Caco-2 (cell line): ENCODE measurements around the gene KLB. TPM values are rescaled to one million over a fixed set of nuclear protein-coding genes. Genes with fewer than 3 reads are reported as not detected.
A peak's percentile ranks its signal among the peaks of the same experiment; 100 is the strongest.
"Not testable (repeated sequence)": the region's sequence is repeated elsewhere in the genome, so short reads cannot be mapped to it uniquely, and the experiment has no call there.

ENCODE experiments used
- BruUV-seq: library from RNA; stranded (reverse); fragments of 400-500 nt; replicated peaks from 2 replicates; lab custom pipeline; 2021; lab: Mats Ljungman, UMichigan
- CTCF ChIA-PET: fragments of 300-600 bp; sonication (Branson Sonifier 250); formaldehyde crosslinking; loops from one replicate; lab custom pipeline; 2022; ENCODE audit warnings: antibody characterized with exemption; lab: Charles Lee
- POLR2A ChIA-PET: fragments of 300-600 bp; sonication (Branson Sonifier 250); formaldehyde crosslinking; loops from one replicate; lab custom pipeline; 2022; ENCODE audit warnings: antibody characterized with exemption; lab: Charles Lee
- DNase-seq, 2 experiments: peaks; one replicate each; pipeline versions ENCODE4 v3.0.0 to v3.0.0-alpha.2; 2020 to 2022
- H3K27me3 ChIP-seq: replicated peaks from 2 replicates; pipeline ENCODE4 v1.6.0; 2011; ENCODE audit warnings: low read length; ENCODE audit not compliant: control insufficient read depth, insufficient read depth
- H3K36me3 ChIP-seq: 2 replicates; pipeline ENCODE4 v1.5.1; 2011; ENCODE audit warnings: low read length; ENCODE audit not compliant: control insufficient read depth, insufficient read depth
- H3K4me1 ChIP-seq: fragments of 250-450 bp; sonication (Bioruptor Pico); 2 replicates; pipeline ENCODE4 v1.5.1; 2020; ENCODE audit warnings: mild to moderate bottlenecking
- H3K4me3 ChIP-seq: 2 replicates; pipeline ENCODE4 v1.5.1; 2011; ENCODE audit warnings: low read depth, mild to moderate bottlenecking, control low read depth, low read length
- H3K9me3 ChIP-seq: fragments of 250-450 bp; sonication (Bioruptor Pico); 2 replicates; pipeline ENCODE4 v1.5.1; 2020; ENCODE audit warnings: mild to moderate bottlenecking, moderate library complexity
- H3K27ac Mint-ChIP-seq: one replicate; pipeline ENCODE4 v1.8.0; 2022; ENCODE audit warnings: mixed read lengths; ENCODE audit not compliant: unreplicated experiment
- H3K27me3 Mint-ChIP-seq: one replicate; pipeline ENCODE4 v1.8.0; 2022; ENCODE audit warnings: mixed read lengths; ENCODE audit not compliant: insufficient read depth, unreplicated experiment
- H3K36me3 Mint-ChIP-seq: one replicate; pipeline ENCODE4 v1.8.0; 2022; ENCODE audit warnings: mild to moderate bottlenecking, mixed read lengths; ENCODE audit not compliant: insufficient read depth, unreplicated experiment
- H3K4me1 Mint-ChIP-seq: one replicate; pipeline ENCODE4 v1.8.0; 2022; ENCODE audit warnings: low read depth, mixed read lengths; ENCODE audit not compliant: unreplicated experiment
- H3K4me3 Mint-ChIP-seq: one replicate; pipeline ENCODE4 v1.8.0; 2022; ENCODE audit warnings: mild to moderate bottlenecking, moderate library complexity, mixed read lengths; ENCODE audit not compliant: unreplicated experiment
- H3K9me3 Mint-ChIP-seq: one replicate; pipeline ENCODE4 v1.8.0; 2022; ENCODE audit warnings: mixed read lengths; ENCODE audit not compliant: unreplicated experiment
- intact Hi-C: fragments of 100-400 bp; cut with micrococcal nuclease; formaldehyde crosslinking; loops from one replicate; pipeline ENCODE4 v1.10.0; 2022; ENCODE audit not compliant: unreplicated experiment
- total RNA-seq: library from RNA; stranded (reverse); gene quantifications from 2 replicates; pipeline ENCODE4 v1.2.3, GENCODE V29; 2022
- TF ChIP-seq, protein P1 (sequence below), 2 experiments: fragments of 200-600 bp in 1 of 2; IDR thresholded peaks; 1 replicate in 1 of 2; 2 replicates in 1 of 2; pipeline versions ENCODE4 v1.5.1 to v1.8.0; 2011 to 2022; ENCODE audit warnings: antibody characterized with exemption in 1 of 2, control low read depth in 1 of 2, inconsistent platforms in 1 of 2, low read depth in 1 of 2, low read length in 1 of 2, mild to moderate bottlenecking in 1 of 2, moderate library complexity in 1 of 2; ENCODE audit not compliant: insufficient read depth in 1 of 2, severe bottlenecking in 1 of 2, unreplicated experiment in 1 of 2

KLB gene
- total RNA-seq, 1 experiment from 2014 or later = 2.2 TPM

DNA sequence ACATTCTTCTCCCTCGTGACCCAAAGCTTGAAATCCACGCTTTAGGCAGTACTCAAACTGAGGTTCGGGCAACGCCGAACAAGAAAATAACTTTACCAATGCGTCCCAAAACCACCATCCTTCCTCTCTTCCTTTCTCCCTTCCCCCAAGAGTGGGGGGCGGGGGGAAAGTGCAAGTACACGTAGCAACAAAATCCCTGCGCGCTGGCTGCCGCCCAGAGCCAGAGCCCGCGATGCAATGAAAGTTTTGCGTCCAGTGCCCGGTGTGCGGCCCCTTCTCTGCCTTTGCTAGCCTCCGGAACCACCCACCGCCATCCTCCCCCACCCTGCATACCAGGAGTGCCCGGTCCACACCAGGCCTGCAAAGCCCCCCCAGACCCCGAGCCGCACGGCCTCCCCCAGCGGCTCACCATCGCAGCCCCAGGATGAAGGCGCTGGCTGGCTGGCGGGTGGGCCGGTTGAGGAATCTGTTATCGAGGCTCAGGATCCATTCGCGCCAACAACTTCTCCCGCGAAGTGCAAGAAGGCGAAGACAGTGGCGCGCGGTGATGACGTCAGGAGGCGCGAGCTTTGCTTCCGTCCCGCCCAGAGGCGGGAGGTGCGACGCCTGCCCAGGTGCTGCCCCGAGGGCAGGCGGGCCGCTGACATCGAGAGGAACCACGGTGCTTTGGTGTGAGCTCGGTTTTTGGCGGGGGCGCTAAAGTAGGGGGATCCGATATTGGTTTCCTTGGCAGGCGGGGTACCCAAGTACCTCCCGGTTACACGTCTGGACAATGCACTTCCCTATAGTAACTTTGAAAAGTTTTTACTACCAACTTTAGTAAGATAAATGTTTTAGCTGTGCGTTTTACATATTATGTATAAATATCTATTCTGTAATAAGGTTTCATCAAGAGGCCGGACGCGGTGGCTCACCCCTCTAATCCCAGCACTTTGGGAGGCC is 40.6 kb upstream of the KLB start, which contains the start of gene RFC1:
Gene RFC1 (minus strand): TSS at position 533 of the 942 bp plus-strand sequence. CDS start 121 bp downstream, at position 412.
- DNase-seq = peak; percentile 95
- intact Hi-C loops = loop anchor here (2.0 to 5.0 kb wide), 5 partner anchors 41 to 183 kb away; partner anchors contain the start of genes KLB and WDR19
- Mint-ChIP-seq H3K27me3 (no peaks in the 10 kb centered on the region), H3K4me3 (peak within 1 kb of the TSS; percentile 96), H3K9me3 (no peaks in the 10 kb centered on the region), H3K36me3 (peaks cover 23% of the 10 kb centered on the region), H3K27ac (peak within 1 kb of the TSS; percentile 98), H3K4me1 (peaks cover 13% of the 10 kb centered on the region)
- Histone ChIP-seq H3K27me3 (no peaks in the 10 kb centered on the region), H3K4me3 (peak within 1 kb of the TSS; percentile 88), H3K36me3 (no peaks in the 10 kb centered on the region), H3K4me1 (peaks cover 4% of the 10 kb centered on the region; the same call in 1 of the 2 replicates), H3K9me3 (peaks cover 4% of the 10 kb centered on the region)
- TF ChIP-seq, protein P1, sequence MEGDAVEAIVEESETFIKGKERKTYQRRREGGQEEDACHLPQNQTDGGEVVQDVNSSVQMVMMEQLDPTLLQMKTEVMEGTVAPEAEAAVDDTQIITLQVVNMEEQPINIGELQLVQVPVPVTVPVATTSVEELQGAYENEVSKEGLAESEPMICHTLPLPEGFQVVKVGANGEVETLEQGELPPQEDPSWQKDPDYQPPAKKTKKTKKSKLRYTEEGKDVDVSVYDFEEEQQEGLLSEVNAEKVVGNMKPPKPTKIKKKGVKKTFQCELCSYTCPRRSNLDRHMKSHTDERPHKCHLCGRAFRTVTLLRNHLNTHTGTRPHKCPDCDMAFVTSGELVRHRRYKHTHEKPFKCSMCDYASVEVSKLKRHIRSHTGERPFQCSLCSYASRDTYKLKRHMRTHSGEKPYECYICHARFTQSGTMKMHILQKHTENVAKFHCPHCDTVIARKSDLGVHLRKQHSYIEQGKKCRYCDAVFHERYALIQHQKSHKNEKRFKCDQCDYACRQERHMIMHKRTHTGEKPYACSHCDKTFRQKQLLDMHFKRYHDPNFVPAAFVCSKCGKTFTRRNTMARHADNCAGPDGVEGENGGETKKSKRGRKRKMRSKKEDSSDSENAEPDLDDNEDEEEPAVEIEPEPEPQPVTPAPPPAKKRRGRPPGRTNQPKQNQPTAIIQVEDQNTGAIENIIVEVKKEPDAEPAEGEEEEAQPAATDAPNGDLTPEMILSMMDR (IDR thresholded peaks at IDR 0.05; ENCODE audit: insufficient read depth in 1 of 2, low read depth in 1 of 2, low read length in 1 of 2, severe bottlenecking in 1 of 2, unreplicated experiment in 1 of 2) = no peak
- POLR2A ChIA-PET = interaction anchor here (0.6 to 1.8 kb wide), 10 partner anchors 18 to 690 kb away, joined by 3 to 15 read pairs (median 4); partner anchors contain the start of genes KLB, LIAS, RPL9 and UGDH
- no TSS peak for BruUV-seq
- CTCF ChIA-PET = interaction anchor here (0.7 to 1.8 kb wide), 6 partner anchors 8 to 184 kb away, joined by 3 to 10 read pairs (median 4); partner anchors contain the start of genes KLB and WDR19

DNA sequence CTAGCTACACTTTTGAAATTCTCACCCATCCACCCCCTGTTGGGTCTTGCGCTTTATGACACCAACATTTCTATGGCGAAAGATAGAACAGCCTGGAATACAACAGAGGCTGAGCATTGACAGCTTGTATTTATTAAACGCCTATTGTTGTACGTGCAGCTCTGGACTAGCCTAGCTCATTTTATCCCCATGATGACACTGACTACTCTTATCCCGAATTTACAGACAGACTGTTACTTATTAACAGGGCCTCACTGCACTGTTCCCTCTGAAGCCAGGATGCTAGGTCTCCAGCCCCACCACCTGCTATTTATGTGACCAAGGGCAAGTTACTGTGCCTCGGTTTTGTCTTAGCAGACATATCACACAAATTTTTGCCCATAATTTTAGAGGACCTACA is 39.6 kb upstream of the KLB start:
- H3K4me1 ChIP-seq = peaks cover 4% of the 10 kb centered on the region; the same call in 1 of the 2 replicates
- no peaks in the 10 kb centered on the region for H3K27me3 Mint-ChIP-seq
- peaks cover 11% of the 10 kb centered on the region for H3K9me3 ChIP-seq
- no TSS peak for BruUV-seq
- H3K36me3 ChIP-seq = no peaks in the 10 kb centered on the region
- H3K36me3 Mint-ChIP-seq = peaks cover 23% of the 10 kb centered on the region
- DNase-seq = peak; percentile 34 to 47
- ChIA-PET POLR2A (interaction anchor here (1.1 to 1.8 kb wide), 6 partner anchors 19 to 92 kb away, joined by 4 to 15 read pairs (median 10); partner anchors contain the start of genes KLB, LIAS and RPL9), CTCF (interaction anchor here (0.6 to 1.8 kb wide), 5 partner anchors 9 to 608 kb away, joined by 3 to 10 read pairs (median 3); no protein-coding TSS in a partner anchor)
- peak overlapping the region; percentile 96 for H3K4me3 Mint-ChIP-seq
- peaks cover 13% of the 10 kb centered on the region for H3K4me1 Mint-ChIP-seq
- no peaks in the 10 kb centered on the region for H3K27me3 ChIP-seq
- H3K27ac Mint-ChIP-seq = peak overlapping the region; percentile 98
- TF ChIP-seq, protein P1 (IDR thresholded peaks at IDR 0.05; ENCODE audit: insufficient read depth in 1 of 2, low read depth in 1 of 2, low read length in 1 of 2, severe bottlenecking in 1 of 2, unreplicated experiment in 1 of 2) = no peak
- peaks cover 9% of the 10 kb centered on the region for H3K9me3 Mint-ChIP-seq
- peak overlapping the region; percentile 88 for H3K4me3 ChIP-seq
- intact Hi-C loops = loop anchor here (2.0 to 5.0 kb wide), 5 partner anchors 40 to 184 kb away; partner anchors contain the start of genes KLB and WDR19

DNA sequence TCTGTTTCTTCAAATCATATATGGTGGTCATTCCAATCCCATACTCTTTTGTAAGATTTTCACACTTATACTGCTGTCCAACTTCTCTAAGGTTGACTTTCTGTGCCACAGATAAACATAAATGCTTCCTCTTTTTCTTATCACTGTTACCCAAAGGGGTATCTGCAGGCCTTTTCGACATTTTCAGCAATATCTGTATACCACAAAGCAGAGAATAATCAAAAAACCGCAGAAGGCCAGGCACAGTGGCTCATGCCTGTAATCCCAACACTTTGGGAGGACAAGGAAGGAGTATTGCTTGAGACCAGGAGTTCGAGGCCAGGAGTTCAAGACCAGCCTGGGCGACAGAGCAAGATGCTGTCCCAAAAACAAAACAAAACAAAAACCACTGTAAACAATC is 37.4 kb upstream of the KLB start:
- H3K27ac Mint-ChIP-seq = no peak overlapping the region
- peaks cover 11% of the 10 kb centered on the region for H3K9me3 Mint-ChIP-seq
- ChIA-PET CTCF (no interaction called here), POLR2A (no interaction called here)
- Histone ChIP-seq H3K27me3 (no peaks in the 10 kb centered on the region), H3K36me3 (no peaks in the 10 kb centered on the region), H3K4me1 (peaks cover 3% of the 10 kb centered on the region; the same call in 1 of the 2 replicates), H3K9me3 (peaks cover 14% of the 10 kb centered on the region), H3K4me3 (no peak overlapping the region)
- no peaks in the 10 kb centered on the region for H3K27me3 Mint-ChIP-seq
- intact Hi-C loops = loop anchor here (5.0 kb wide), 3 partner anchors 38 to 83 kb away; partner anchors contain the start of gene KLB
- no TSS peak for BruUV-seq
- peaks cover 3% of the 10 kb centered on the region for H3K4me1 Mint-ChIP-seq
- TF ChIP-seq, protein P1 (IDR thresholded peaks at IDR 0.05; ENCODE audit: insufficient read depth in 1 of 2, low read depth in 1 of 2, low read length in 1 of 2, severe bottlenecking in 1 of 2, unreplicated experiment in 1 of 2) = no peak
- H3K36me3 Mint-ChIP-seq = peaks cover 17% of the 10 kb centered on the region
- H3K4me3 Mint-ChIP-seq = no peak overlapping the region
- DNase-seq = no peak

DNA sequence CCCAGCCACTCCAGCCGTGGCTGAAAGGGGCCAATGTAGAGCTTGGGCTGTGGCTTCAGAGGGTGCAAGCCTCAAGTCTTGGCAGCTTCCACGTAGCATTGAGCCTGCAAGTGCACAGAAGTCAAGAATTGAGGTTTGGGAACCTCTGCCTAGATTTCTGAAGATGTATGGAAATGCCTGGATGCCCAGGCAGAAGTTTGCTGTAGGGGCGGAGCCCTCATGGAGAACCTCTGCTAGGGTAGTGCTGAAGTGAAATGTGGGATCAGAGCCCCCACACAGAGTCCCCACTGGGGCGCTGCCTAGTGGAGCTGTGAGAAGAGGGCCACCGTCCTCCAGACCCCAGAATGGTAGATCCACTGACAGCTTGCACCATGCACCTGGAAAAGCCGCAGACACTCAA is 35.5 kb upstream of the KLB start:
- H3K4me3 ChIP-seq, H3K36me3 Mint-ChIP-seq, H3K36me3 ChIP-seq, CTCF ChIA-PET, intact Hi-C loops, DNase-seq, H3K27me3 ChIP-seq, H3K4me1 ChIP-seq, H3K27me3 Mint-ChIP-seq, H3K27ac Mint-ChIP-seq, H3K4me3 Mint-ChIP-seq, H3K4me1 Mint-ChIP-seq, POLR2A ChIA-PET, BruUV-seq: not testable (repeated sequence)
- H3K9me3 Mint-ChIP-seq = peaks cover 11% of the 10 kb centered on the region
- peaks cover 14% of the 10 kb centered on the region for H3K9me3 ChIP-seq
